Measurements from ENCODE around the gene CRIP2.
A peak's percentile ranks its signal among the peaks of the same experiment; 100 is the strongest.

DNA sequence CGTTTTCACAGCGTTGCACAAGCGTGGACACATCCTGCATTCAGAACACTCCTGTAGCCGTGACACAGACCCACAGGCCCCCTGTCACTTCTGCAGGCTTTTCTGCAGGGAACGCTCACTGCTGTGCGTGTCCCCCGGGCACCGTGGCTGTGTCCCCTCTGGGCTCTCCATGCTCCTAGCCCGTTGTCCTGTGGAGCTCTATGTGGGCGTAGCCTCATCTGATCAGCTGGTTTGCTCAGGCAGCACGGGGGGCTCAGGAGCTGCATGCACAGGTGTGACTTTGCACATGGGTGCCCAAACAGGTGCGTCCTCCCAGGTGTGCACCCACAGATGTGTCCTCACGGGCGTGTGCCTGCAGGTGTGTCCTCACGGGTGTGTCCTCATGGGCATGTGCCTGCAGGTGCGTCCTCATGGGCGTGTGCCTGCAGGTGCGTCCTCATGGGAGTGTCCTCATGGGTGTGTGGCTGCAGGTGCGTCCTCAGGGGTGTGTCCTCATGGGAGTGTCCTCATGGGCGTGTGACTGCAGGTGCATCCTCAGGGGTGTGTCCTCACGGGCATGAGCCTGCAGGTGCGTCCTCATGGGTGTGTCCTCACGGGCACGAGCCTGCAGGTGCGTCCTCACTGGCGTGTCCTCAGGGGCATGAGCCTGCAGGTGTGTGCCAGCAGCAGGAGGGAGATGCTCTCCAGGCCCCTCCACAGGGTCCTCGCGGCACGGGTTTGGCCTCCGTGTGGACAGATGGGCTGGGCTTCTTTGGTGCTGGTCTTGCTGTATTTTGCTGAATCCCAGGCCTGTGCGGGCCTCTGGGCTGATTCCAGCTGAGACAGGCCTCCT lies 37.5 kb upstream of the CRIP2 start:
- TF ChIP-seq ZZZ3 (IDR thresholded peaks at IDR 0.05; ENCODE audit: control insufficient read depth, insufficient read length, low read depth) (no peak), POLR2A (IDR thresholded peaks at IDR 0.05; ENCODE audit: low read depth, low read length) (peak; percentile 44), CTCF (IDR thresholded peaks at IDR 0.05 in 2 of 3, conservative IDR thresholded peaks at IDR 0.05 in 1 of 3; ENCODE audit: control insufficient read depth in 2 of 3, extremely low read depth in 1 of 3, insufficient read depth in 1 of 3, low read depth in 3 of 3, low read length in 3 of 3) (no peak), SREBF1 (IDR thresholded peaks at IDR 0.05; ENCODE audit: low read length) (no peak), MTA3 (IDR thresholded peaks at IDR 0.05; ENCODE audit: borderline replicate concordance, low read length) (no peak), CBFB (IDR thresholded peaks at IDR 0.05; ENCODE audit: low read depth) (no peak), ZNF687 (IDR thresholded peaks at IDR 0.05) (no peak), MAX (IDR thresholded peaks at IDR 0.05; ENCODE audit: low read depth, low read length) (no peak), RAD21 (IDR thresholded peaks at IDR 0.05; ENCODE audit: insufficient read depth, low read depth, low read length) (no peak), ZBTB40 (IDR thresholded peaks at IDR 0.05; ENCODE audit: borderline replicate concordance) (no peak), SIN3A (IDR thresholded peaks at IDR 0.05; ENCODE audit: low read depth, low read length) (no peak), NRF1 (conservative IDR thresholded peaks at IDR 0.05; ENCODE audit: low read depth, low read length) (no peak), TAF1 (IDR thresholded peaks at IDR 0.05; ENCODE audit: borderline replicate concordance, low read depth, low read length) (no peak)
